Esophagus squamous epithelium (tissue), 5 donors: ENCODE measurements around the gene DCST2. TPM values are rescaled to one million over a fixed set of nuclear protein-coding genes. Genes with fewer than 3 reads are reported as not detected.
A peak's percentile ranks its signal among the peaks of the same experiment; 100 is the strongest.

ENCODE experiments used
- DNase-seq: peaks from one replicate; lab custom pipeline; 2025; lab: John Stamatoyannopoulos, UW
- H3K27ac ChIP-seq, 4 donors: fragments of 200-600 bp; sonication (generic); one replicate each; pipeline ENCODE4 v1.5.1; 2016 to 2019; ENCODE audit warnings: mild to moderate bottlenecking in 1 of 4
- H3K27me3 ChIP-seq, 4 donors: fragments of 200-600 bp; sonication (generic); 1 replicate in 3 of 4; 2 replicates in 1 of 4; pipeline versions ENCODE4 v1.5.1 to v1.6.0; 2017 to 2021; ENCODE audit warnings: antibody characterized with exemption in 1 of 4
- H3K36me3 ChIP-seq, 3 donors: fragments of 200-600 bp; sonication (generic); one replicate each; pipeline ENCODE4 v1.5.1; 2016 to 2019
- H3K4me1 ChIP-seq, 3 donors: fragments of 200-600 bp; sonication (generic); one replicate each; pipeline ENCODE4 v1.5.1; 2017 to 2019
- H3K4me3 ChIP-seq, 4 donors: fragments of 200-600 bp; sonication (generic); 1 replicate in 3 of 4; 2 replicates in 1 of 4; pipeline ENCODE4 v1.5.1; 2016 to 2019; ENCODE audit warnings: mild to moderate bottlenecking in 2 of 4, moderate library complexity in 1 of 4
- H3K9me3 ChIP-seq, 3 donors: fragments of 200-600 bp; sonication (generic); one replicate each; pipeline ENCODE4 v1.5.1; 2016 to 2019
- CTCF ChIP-seq, 6 experiments: fragments of 450-650 bp in 4 of 6; fragments of 200-600 bp in 2 of 6; sonication (generic) in 2 of 6; IDR thresholded peaks; one replicate each; pipeline ENCODE4 v1.5.1; 2016 to 2019; ENCODE audit warnings: antibody characterized with exemption in 6 of 6, mild to moderate bottlenecking in 4 of 6, moderate library complexity in 4 of 6
- POLR2A ChIP-seq, 4 donors: fragments of 450-650 bp; IDR thresholded peaks; one replicate each; pipeline ENCODE4 v1.6.1; 2017; ENCODE audit warnings: antibody characterized with exemption in 4 of 4, mild to moderate bottlenecking in 4 of 4, moderate library complexity in 3 of 4
- WGBS, 2 donors: methylation state at CpG; one replicate each; pipeline ENCODE4 v1.1.5; 2018; 5-methylcytosine and 5-hydroxymethylcytosine counted together
- intact Hi-C: fragments of 100-400 bp; cut with DNase I; formaldehyde crosslinking; loops from one replicate; pipeline ENCODE4 v1.15.0; 2022
- total RNA-seq, 4 donors: library from RNA; depleted of rRNA; stranded (reverse); fragments of >200 nt; gene quantifications; one replicate each; pipeline ENCODE4 v1.1.0, GENCODE V29; 2016
- donor health status: DM: yes; HTN: yes; CAD: no.

DCST2 gene
- total RNA-seq, 4 donors from 2014 or later = 0.11 to 8.2 (median 0.18) TPM

- peaks cover 74 to 100% (median 81%) of the 10 kb centered on the region in 3 donors for H3K4me1 ChIP-seq
- H3K27me3 ChIP-seq = no peaks in the 10 kb centered on the region
- WGBS, 2 donors = 27% methylated on average over 3 of the region's 6 CpGs; no CpG with 5 or more reads in 1 of the 2 donors
- peak overlapping the region in 3 of 4 donors; percentile 61 to 96 (median 67) for H3K4me3 ChIP-seq
- intact Hi-C loops = no loop called here
- H3K27ac ChIP-seq = peak overlapping the region; percentile 97 to 99 (median 98)
- peaks cover 16 to 48% (median 30%) of the 10 kb centered on the region in 3 donors for H3K36me3 ChIP-seq
- no peak for DNase-seq
- H3K9me3 ChIP-seq = no peaks in the 10 kb centered on the region
- TF ChIP-seq CTCF (IDR thresholded peaks at IDR 0.05) = no peak
- TF ChIP-seq POLR2A (IDR thresholded peaks at IDR 0.05) = no peak
These were observed 22.1 kb downstream of the DCST2 start for GRCh38 chr1:155011437-155012025.

GRCh38 chr1:155011004-155011416, 22.6 kb downstream of the DCST2 start:
- Histone ChIP-seq H3K4me1 (peaks cover 75 to 100% (median 81%) of the 10 kb centered on the region in 3 donors), H3K36me3 (peaks cover 16 to 48% (median 27%) of the 10 kb centered on the region in 3 donors), H3K4me3 (peak overlapping the region in 3 of 4 donors; percentile 61 to 96 (median 67)), H3K9me3 (no peaks in the 10 kb centered on the region), H3K27me3 (no peaks in the 10 kb centered on the region), H3K27ac (peak overlapping the region; percentile 97 to 99 (median 98))
- TF ChIP-seq POLR2A (IDR thresholded peaks at IDR 0.05) (no peak), CTCF (IDR thresholded peaks at IDR 0.05) (no peak)
- no peak for DNase-seq
- WGBS, 2 donors = 61% methylated on average over 3 of the region's 5 CpGs; no CpG with 5 or more reads in 1 of the 2 donors
- intact Hi-C loops = no loop called here

- 5 to 62% methylated on average over 2 to 3 of the region's 11 CpGs for WGBS, 2 donors
- H3K27ac ChIP-seq = peak overlapping the region; percentile 97 to 99 (median 98)
- H3K4me3 ChIP-seq = peak overlapping the region; percentile 50 to 96 (median 64)
- TF ChIP-seq CTCF (IDR thresholded peaks at IDR 0.05) = no peak
- no peak for TF ChIP-seq POLR2A (IDR thresholded peaks at IDR 0.05)
- intact Hi-C loops = no loop called here
- no peaks in the 10 kb centered on the region for H3K9me3 ChIP-seq
- H3K4me1 ChIP-seq = peaks cover 77 to 100% (median 82%) of the 10 kb centered on the region in 3 donors
- no peaks in the 10 kb centered on the region for H3K27me3 ChIP-seq
- DNase-seq = no peak
- H3K36me3 ChIP-seq = peaks cover 12 to 44% (median 21%) of the 10 kb centered on the region in 3 donors
These were observed 23.2 kb downstream of the DCST2 start for GRCh38 chr1:155010211-155010918.

- no peaks in the 10 kb centered on the region for H3K9me3 ChIP-seq
- intact Hi-C loops = no loop called here
- H3K36me3 ChIP-seq = peaks cover 7 to 38% (median 15%) of the 10 kb centered on the region in 3 donors
- H3K27me3 ChIP-seq = no peaks in the 10 kb centered on the region
- TF ChIP-seq CTCF (IDR thresholded peaks at IDR 0.05) (no peak), POLR2A (IDR thresholded peaks at IDR 0.05) (no peak)
- H3K27ac ChIP-seq = peak overlapping the region; percentile 97 to 99 (median 98)
- H3K4me3 ChIP-seq = peak overlapping the region; percentile 50 to 96 (median 64)
- H3K4me1 ChIP-seq = peaks cover 77 to 100% (median 84%) of the 10 kb centered on the region in 3 donors
- 70 to 76% methylated on average over 4 to 5 of the region's 5 CpGs for WGBS, 2 donors
- no peak for DNase-seq
These were observed 23.8 kb downstream of the DCST2 start for GRCh38 chr1:155009742-155010141.
